Vagina (tissue), 2 donors: ENCODE measurements around the gene RNF217. TPM values are rescaled to one million over a fixed set of nuclear protein-coding genes. Genes with fewer than 3 reads are reported as not detected.

Source experiments
- DNase-seq, 2 donors: peaks; one replicate each; pipeline ENCODE4 v3.0.0-alpha.2; 2017; ENCODE audit errors: extremely low spot score in 2 of 2
- H3K27ac ChIP-seq: fragments of 200-600 bp; sonication (generic); one replicate; pipeline ENCODE4 v1.5.1; 2019
- H3K27me3 ChIP-seq: fragments of 200-600 bp; sonication (generic); one replicate; pipeline ENCODE4 v1.5.1; 2019
- H3K36me3 ChIP-seq, 2 donors: fragments of 200-600 bp; sonication (generic); one replicate each; pipeline ENCODE4 v1.5.1; 2017 to 2019
- H3K4me1 ChIP-seq: fragments of 200-600 bp; sonication (generic); one replicate; pipeline ENCODE4 v1.5.1; 2019
- H3K4me3 ChIP-seq, 2 donors: fragments of 200-600 bp; sonication (generic); 1 replicate in 1 of 2; 2 replicates in 1 of 2; pipeline ENCODE4 v1.5.1; 2016 to 2019
- H3K9me3 ChIP-seq: fragments of 200-600 bp; sonication (generic); one replicate; pipeline ENCODE4 v1.5.1; 2019
- POLR2A ChIP-seq, 2 donors: fragments of 450-650 bp; IDR thresholded peaks; one replicate each; pipeline ENCODE4 v1.6.1; 2017; ENCODE audit warnings: antibody characterized with exemption in 2 of 2, mild to moderate bottlenecking in 2 of 2, moderate library complexity in 2 of 2
- POLR2AphosphoS5 ChIP-seq, 2 donors: sonication (generic); formaldehyde crosslinking; IDR thresholded peaks; one replicate each; pipeline ENCODE4 v1.9.0; 2017; ENCODE audit warnings: antibody characterized with exemption in 2 of 2, mild to moderate bottlenecking in 2 of 2, low read depth in 1 of 2; ENCODE audit not compliant: insufficient read depth in 1 of 2
- intact Hi-C: fragments of 100-400 bp; cut with DNase I; formaldehyde crosslinking; loops from one replicate; pipeline ENCODE4 v1.15.1; 2023
- total RNA-seq: library from RNA; depleted of rRNA; stranded (reverse); fragments of >200 nt; gene quantifications from one replicate; pipeline ENCODE4 v1.2.3, GENCODE V29; 2016
- TF ChIP-seq, protein P1 (sequence below), 3 experiments: fragments of 450-650 bp in 2 of 3; fragments of 200-600 bp in 1 of 3; sonication (generic) in 1 of 3; IDR thresholded peaks; one replicate each; pipeline ENCODE4 v1.5.1; 2017 to 2019; ENCODE audit warnings: antibody characterized with exemption in 3 of 3, mild to moderate bottlenecking in 2 of 3, moderate library complexity in 2 of 3

The RNF217 gene
- total RNA-seq, 1 donor from 2014 or later, result 26.0 TPM

DNA sequence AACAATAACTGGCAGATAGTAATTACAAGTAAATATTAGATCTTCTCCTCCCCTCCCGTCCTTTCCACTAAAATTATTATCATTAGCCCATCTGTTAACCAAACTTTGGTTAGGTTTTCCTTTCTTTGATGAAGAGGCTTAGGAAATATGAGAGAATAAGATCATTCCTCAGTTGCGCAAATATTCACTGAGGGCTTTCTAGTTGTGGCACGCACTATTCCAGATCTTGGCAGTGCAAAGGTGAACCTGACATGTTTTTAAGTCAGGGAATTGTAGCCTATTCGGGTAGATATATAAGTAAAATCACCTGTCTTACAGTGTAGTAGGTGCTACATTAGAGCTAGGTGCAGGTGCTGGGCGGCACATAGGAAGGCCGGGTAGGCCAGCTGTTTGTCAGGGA is 31.1 kb downstream of the RNF217 start:
- DNase-seq, result no peak
- Histone ChIP-seq H3K36me3 (no peaks in the 10 kb centered on the region), H3K27me3 (no peaks in the 10 kb centered on the region), H3K4me1 (peaks cover 8% of the 10 kb centered on the region), H3K9me3 (no peaks in the 10 kb centered on the region), H3K4me3 (no peak overlapping the region), H3K27ac (no peak overlapping the region)
- intact Hi-C loops, result no loop called here
- TF ChIP-seq POLR2A (IDR thresholded peaks at IDR 0.05) (no peak), POLR2AphosphoS5 (IDR thresholded peaks at IDR 0.05; ENCODE audit: insufficient read depth in 1 of 2, low read depth in 1 of 2) (no peak)
- TF ChIP-seq, protein P1, sequence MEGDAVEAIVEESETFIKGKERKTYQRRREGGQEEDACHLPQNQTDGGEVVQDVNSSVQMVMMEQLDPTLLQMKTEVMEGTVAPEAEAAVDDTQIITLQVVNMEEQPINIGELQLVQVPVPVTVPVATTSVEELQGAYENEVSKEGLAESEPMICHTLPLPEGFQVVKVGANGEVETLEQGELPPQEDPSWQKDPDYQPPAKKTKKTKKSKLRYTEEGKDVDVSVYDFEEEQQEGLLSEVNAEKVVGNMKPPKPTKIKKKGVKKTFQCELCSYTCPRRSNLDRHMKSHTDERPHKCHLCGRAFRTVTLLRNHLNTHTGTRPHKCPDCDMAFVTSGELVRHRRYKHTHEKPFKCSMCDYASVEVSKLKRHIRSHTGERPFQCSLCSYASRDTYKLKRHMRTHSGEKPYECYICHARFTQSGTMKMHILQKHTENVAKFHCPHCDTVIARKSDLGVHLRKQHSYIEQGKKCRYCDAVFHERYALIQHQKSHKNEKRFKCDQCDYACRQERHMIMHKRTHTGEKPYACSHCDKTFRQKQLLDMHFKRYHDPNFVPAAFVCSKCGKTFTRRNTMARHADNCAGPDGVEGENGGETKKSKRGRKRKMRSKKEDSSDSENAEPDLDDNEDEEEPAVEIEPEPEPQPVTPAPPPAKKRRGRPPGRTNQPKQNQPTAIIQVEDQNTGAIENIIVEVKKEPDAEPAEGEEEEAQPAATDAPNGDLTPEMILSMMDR (IDR thresholded peaks at IDR 0.05), result no peak

DNA sequence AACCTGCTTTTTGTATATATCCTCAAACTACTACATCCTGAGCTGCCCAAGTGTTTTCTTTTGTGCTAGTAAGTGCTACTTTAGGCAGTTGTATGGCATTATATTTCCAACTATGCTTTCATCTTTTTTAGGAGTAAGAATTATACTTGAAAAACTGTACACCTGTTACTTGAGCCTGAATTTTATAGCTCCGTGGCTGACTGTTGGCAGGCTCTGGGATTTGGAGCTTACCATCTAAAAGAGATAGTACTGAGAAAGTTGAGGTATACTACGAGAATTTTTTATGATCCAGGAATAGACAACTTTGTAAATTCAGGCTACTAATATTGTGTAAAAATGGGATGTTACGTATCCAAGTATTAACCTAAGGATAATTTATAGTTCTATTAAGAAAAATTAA is 32.4 kb downstream of the RNF217 start:
- Histone ChIP-seq H3K27me3 (no peaks in the 10 kb centered on the region), H3K4me1 (peaks cover 16% of the 10 kb centered on the region), H3K36me3 (no peaks in the 10 kb centered on the region), H3K27ac (no peak overlapping the region), H3K9me3 (no peaks in the 10 kb centered on the region), H3K4me3 (no peak overlapping the region)
- DNase-seq, result no peak
- TF ChIP-seq, protein P1 (IDR thresholded peaks at IDR 0.05), result no peak
- TF ChIP-seq POLR2AphosphoS5 (IDR thresholded peaks at IDR 0.05; ENCODE audit: insufficient read depth in 1 of 2, low read depth in 1 of 2), result no peak
- no peak for TF ChIP-seq POLR2A (IDR thresholded peaks at IDR 0.05)
- intact Hi-C loops, result no loop called here

DNA sequence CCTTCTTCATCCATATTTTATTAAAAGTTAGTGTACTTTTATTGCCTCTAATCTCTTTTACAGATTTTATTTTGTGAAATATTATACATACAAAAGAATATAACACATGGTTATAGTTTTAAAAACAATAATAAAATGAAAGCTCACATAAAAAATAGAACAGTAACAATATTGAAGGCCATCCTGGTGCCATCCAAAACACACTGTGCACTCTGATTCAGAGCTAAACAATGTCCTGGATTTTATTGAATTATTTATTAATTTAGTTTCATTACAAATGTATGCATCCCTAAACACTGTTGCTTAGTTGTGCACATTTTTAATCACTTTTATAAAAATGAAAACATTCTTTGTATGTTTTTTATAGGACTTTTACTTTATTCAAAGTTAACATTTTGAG is 32.9 kb downstream of the RNF217 start:
- no peaks in the 10 kb centered on the region for H3K36me3 ChIP-seq
- H3K9me3 ChIP-seq, result no peaks in the 10 kb centered on the region
- no peak overlapping the region for H3K27ac ChIP-seq
- H3K27me3 ChIP-seq, result no peaks in the 10 kb centered on the region
- TF ChIP-seq POLR2AphosphoS5 (IDR thresholded peaks at IDR 0.05; ENCODE audit: insufficient read depth in 1 of 2, low read depth in 1 of 2), result no peak
- TF ChIP-seq, protein P1 (IDR thresholded peaks at IDR 0.05), result no peak
- no peak for TF ChIP-seq POLR2A (IDR thresholded peaks at IDR 0.05)
- H3K4me1 ChIP-seq, result peaks cover 16% of the 10 kb centered on the region
- no peak for DNase-seq
- no peak overlapping the region for H3K4me3 ChIP-seq
- intact Hi-C loops, result no loop called here

DNA sequence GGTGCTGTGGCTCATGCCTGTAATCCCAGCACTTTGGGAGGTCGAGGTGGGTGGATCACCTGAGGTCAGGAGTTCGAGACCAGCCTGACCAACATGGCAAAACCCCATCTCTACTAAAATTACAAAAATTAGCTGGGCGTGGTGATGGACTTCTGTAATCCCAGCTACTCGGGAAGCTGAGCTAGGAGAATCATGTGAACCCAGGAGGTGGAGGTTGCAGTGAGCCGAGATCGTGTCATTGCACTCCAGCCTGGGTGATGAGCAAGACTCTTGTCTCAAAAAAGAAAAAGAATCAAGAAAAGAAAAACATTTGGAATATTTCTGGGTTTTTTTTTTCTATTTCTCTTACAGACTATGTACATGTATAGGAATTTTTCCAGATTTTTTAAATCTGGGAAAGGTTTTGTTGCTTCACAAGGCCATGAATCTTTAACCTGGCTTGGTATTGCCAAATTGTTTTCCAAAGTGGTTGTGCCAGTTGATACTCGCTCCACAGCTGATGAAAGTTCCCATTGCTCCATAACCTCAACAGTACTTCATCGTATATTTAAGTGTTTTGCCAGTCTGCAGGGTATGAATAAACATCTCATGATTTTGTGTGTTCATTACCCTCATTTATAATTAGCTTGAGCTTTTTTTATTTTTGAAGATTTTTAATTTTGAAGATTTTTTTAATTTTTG is 33.5 kb downstream of the RNF217 start:
- no peak for DNase-seq
- intact Hi-C loops, result no loop called here
- H3K9me3 ChIP-seq, result no peaks in the 10 kb centered on the region
- H3K27ac ChIP-seq, result no peak overlapping the region
- TF ChIP-seq, protein P1 (IDR thresholded peaks at IDR 0.05), result no peak
- TF ChIP-seq POLR2A (IDR thresholded peaks at IDR 0.05) (no peak), POLR2AphosphoS5 (IDR thresholded peaks at IDR 0.05; ENCODE audit: insufficient read depth in 1 of 2, low read depth in 1 of 2) (no peak)
- no peaks in the 10 kb centered on the region for H3K36me3 ChIP-seq
- H3K4me1 ChIP-seq, result peaks cover 16% of the 10 kb centered on the region
- H3K4me3 ChIP-seq, result no peak overlapping the region
- no peaks in the 10 kb centered on the region for H3K27me3 ChIP-seq

DNA sequence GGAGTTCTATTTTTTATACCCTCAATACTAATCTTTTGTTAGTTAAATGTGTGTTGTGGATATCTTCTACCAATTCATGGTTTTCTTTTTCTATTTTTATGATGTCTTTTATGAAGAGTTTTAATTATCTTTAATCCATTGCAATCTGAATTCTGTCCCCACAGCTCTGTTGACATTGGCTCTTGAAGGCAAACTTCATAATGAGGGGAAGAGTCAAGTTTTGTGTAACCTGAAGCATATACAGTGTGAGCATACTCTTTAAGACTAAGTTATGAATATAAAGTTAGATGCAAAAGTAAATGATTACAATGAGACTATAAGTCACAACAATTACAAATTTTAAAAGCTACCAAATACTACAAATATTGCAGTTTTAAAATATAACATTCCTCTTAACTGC is 34.2 kb downstream of the RNF217 start:
- TF ChIP-seq, protein P1 (IDR thresholded peaks at IDR 0.05), result no peak
- TF ChIP-seq POLR2AphosphoS5 (IDR thresholded peaks at IDR 0.05; ENCODE audit: insufficient read depth in 1 of 2, low read depth in 1 of 2), result no peak
- TF ChIP-seq POLR2A (IDR thresholded peaks at IDR 0.05), result no peak
- Histone ChIP-seq H3K9me3 (no peaks in the 10 kb centered on the region), H3K27me3 (no peaks in the 10 kb centered on the region), H3K27ac (no peak overlapping the region), H3K36me3 (no peaks in the 10 kb centered on the region), H3K4me1 (peaks cover 16% of the 10 kb centered on the region), H3K4me3 (no peak overlapping the region)
- no peak for DNase-seq
- intact Hi-C loops, result no loop called here
